T-helper 22 cell (primary cell): Measurements from ENCODE around the gene PSMD12.
A peak's percentile ranks its signal among the peaks of the same experiment; 100 is the strongest.
"Not testable (repeated sequence)": the region's sequence is repeated elsewhere in the genome, so short reads cannot be mapped to it uniquely, and the experiment has no call there.

Experiments used
- DNase-seq: peaks from one replicate; pipeline ENCODE4 v3.0.0-alpha.2; 2020; ENCODE audit warnings: low read depth

The PSMD12 gene

DNA sequence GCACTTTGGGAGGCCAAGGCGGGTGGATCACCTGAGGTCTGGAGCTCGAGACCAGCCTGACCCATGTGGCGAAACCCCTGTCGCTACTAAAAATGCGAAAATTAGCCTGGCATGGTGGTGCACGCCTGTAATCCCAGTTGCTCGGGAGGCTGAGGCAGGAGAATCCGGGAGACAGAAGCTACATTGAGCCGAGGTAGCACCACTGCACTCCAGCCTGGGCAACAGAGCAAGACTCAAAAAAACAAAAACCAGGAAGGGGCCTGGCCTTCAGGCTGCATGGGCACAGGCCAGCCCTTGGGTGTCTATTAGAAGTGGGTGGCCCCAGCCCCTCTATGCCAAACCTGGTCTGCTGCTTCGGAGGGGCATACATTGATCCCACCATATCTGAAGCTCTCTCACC, 56.0 kb downstream of the PSMD12 start:
- no peak for DNase-seq

DNA sequence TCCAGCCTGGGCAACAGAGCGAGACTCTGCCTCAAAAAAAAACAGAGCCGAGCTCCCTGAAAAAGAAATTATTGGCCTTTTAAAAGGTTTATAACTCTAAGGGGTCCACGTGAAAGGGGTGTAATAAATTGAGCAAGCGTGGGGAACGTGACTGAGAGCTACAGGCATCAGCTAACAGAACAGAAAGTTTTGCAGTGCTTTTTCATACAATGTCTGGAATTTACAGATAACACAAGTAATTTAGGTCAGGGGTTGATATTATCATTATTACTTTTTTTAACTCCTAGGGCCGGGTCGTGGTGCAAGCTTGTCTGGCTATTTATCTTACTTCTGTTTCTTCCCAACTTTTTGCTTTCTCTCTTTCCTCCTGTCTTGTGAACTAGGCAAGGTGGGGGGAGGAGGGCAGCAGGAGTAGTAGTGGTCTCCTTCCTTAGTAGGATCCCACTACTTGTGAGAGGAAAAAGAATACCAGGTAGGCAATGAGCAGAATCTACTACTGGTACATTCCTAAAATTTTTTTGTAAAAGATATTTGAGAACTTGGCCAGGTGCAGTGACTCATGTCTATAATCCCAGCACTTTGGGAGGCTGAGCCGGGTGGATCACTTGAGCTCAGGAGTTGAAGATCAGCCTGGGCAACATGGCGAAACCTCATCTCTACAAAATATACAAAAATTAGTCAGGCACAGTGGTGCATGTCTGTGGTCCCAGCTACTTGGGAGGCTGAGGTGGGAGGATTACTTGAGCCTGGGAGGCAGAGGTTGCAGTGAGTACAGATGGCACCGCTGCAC, 60.7 kb downstream of the PSMD12 start:
- DNase-seq = not testable (repeated sequence)

DNA sequence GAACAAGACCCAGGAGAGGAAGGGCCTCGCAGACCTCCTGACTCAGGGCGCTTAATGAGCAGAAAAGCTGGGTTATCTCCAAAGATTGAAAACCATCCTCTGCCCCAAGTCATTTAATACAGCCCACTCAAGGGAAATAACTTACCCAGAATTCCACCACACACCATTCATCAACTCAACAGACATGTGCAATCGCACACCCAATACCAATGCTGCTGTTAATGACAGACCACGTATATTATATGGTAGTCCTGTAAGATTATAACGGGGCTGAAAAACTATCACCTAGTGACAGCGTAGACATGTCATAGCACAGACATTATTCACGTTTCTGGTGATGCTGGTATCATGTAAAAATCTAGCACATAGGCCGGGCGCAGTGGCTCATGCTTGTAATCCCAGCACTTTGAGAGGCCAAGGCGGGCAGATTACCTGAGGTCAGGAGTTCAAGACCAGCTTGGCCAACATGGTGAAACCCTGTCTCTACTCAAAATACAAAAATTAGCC, 68.9 kb downstream of the PSMD12 start:
- no peak for DNase-seq

DNA sequence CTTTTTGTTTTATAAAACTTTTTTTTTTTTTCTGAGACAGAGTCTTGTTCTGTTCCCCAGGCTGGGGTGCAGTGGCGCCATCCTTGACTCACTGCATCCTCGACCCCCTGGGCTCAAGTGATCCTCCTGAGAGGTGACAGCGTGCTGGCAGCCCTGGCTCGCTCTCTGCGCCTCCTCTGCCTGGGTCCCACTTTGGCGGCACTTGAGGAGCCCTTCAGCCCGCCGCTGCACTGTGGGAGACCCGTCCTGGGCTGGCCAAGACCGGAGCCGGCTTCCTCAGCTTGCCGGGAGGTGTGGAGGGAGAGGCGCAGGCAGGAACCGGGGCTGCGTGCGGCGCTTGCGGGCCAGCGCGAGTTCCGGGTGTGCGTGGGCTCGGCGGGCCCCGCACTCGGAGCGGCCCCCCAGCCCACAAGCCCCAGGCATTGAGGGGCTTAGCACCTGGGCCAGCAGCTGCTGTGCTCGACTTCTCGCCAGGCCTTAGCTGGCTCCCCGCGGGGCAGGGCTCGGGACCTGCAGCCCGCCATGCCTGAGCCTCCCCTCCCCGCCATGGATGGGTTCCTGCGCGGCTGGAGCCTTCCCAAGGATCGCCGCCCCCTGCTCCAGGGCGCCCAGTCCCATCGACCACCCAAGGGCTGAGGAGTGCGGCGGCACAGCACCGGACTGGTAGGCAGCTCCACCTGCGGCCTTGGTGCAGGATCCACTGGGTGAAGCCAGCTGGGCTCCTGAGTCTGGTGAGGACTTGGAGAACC, 71.8 kb downstream of the PSMD12 start:
- no peak for DNase-seq

DNA sequence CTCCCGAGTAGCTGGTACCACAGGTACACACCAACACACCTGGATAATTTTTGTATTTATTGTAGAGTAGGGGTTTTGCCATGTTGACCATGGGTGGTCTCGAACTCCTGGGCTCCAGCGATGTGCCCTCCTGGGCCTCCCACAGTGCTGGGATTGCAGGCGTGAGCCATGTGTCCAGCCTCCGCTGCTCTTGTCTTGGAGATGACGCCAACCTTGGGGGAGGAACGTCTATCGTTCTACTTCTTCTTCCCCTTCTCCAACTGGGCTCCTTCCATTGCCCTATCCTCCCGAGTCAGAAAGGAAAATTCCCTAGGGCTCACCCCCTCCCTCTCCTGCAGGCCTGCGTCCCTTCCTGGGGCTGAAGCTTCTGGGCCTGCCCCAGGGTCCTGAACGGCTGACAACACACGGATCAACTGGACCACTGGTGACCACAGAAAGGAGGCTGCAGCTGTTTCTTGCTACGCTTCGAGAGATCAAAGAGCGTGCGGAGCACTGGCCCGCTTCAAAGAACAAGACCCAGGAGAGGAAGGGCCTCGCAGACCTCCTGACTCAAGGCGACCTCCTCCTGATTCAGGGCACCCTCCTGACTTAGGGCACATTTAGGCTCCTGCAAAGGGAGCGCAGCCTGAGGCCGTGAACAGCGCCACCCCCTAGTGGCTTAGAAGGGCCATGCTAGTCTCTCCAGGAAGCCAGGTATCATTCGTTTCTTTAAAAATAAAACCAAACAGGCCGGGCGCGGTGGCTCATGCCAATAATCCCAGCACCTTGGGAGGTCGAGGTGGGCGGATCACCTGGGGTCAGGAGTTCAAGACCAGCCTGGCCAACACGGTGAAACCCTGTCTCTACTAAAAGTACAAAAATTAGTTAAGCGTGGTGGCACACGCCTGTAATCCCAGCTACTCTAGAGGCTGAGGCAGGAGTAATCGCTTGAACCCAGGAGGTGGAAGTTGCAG, 72.8 kb downstream of the PSMD12 start:
- DNase-seq = peak; percentile 35

DNA sequence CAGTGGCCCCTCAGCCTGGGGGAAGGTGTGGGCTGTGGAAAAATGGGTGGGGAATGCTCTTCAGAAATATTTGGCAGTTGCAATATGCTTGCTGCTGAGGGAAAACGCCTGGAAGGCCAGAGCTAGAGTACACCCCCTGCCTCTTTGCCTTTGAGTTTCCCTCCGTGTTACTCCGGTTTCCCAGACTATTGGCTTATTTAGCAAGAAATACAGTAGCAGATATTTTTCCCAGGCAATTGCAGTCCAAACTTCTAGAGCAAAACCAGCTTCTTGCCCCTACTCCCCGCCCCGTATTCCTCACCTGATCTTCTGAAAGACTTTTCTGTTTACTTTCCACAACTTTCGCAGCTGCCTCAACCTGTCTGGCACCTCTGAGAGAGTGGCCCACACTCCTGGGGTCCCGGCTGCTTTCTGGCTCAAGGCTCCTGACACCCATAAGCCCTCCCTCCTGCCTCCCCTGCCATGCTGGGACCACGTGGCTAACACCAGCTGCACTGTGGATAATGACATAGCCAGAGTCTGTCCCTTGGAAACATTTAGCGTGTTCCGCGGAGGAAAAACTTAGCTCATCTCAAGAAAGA, 75.6 kb downstream of the PSMD12 start:
- DNase-seq = no peak

DNA sequence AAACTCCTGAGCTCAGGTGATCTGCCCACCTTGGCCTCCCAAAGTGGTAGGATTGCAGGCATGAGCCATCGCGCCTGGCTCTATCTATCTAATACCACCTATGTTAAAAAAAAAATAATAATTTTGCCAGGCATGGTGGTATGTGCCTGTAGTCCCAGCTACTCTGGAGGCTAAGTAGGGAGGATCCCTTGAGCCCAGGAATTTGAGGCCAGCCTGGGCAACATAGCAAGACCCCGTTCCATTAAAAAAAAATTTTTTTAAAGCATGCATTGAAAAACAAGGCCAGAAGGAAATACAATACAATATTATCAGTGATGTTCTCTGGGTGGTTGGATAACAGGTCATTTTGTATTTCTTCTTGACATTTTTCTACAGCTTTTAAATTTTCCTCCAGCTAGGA, 76.1 kb downstream of the PSMD12 start:
- no peak for DNase-seq

DNA sequence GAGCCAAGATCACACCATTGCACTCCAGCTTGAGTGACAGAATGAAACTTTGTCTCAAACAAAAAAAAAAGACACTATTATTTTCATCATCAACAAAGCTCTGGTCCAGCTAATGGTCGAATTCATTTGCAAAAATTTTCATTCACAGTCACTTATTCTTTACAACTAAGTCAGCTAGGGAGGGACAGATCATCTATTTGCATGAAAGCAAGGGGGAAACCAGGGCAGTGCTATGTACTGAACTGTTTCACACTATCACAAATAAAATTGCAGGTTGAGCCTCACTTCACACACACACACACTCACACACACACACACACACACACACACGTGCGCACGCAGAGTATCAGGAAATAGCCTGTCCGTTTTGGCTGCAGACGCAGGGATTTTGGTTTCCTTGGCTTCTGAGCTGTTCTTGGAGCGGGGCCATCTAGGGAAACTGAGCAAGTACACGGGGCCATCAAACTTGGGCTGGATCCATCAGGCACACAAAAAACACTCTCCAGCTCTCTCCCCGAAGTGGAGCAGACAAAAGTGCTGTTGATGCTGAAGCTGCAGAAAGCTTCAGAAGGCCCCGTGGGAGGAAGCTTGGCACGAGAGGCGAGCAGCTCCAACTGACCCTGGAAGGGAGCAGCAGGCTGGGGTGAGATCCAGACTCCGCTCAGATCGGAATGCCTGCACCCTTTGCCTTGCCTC, 77.0 kb downstream of the PSMD12 start:
- DNase-seq = no peak
